K562 (cell line): ENCODE measurements around the gene SENP3. TPM values are rescaled to one million over a fixed set of nuclear protein-coding genes. Genes with fewer than 3 reads are reported as not detected.
A peak's percentile ranks its signal among the peaks of the same experiment; 100 is the strongest.

Experiments
- ATAC-seq: fragments of 200-7000 bp; cut with Tn5 transposase; 3 replicates; pipeline ENCODE4 v1.9.1; 2020; ENCODE audit warnings: moderate library complexity
- BruUV-seq: library from RNA; stranded (reverse); fragments of 400-500 nt; replicated peaks from 2 replicates; lab custom pipeline; 2021; lab: Mats Ljungman, UMichigan
- CTCF ChIA-PET: fragments of 300-600 bp; formaldehyde crosslinking; extraction: SDS; loops from one replicate; lab custom pipeline; 2021; ENCODE audit warnings: low intra/inter-chr PET ratio; lab: Yijun Ruan, JAX
- POLR2A ChIA-PET: fragments of 300-600, 350-650 bp; sonication (Branson Sonifier 250); formaldehyde crosslinking; extraction: SDS; loops from one replicate; lab custom pipeline; 2021; ENCODE audit warnings: antibody characterized with exemption, inconsistent platforms; lab: Yijun Ruan, JAX
- DNase-seq, 4 experiments: peaks; one replicate each; pipeline versions ENCODE4 v3.0.0 to v3.0.0-alpha.2; 2011 to 2018; ENCODE audit warnings: low spot score in 3 of 4, mixed read lengths in 3 of 4; ENCODE audit errors: extremely low read depth in 1 of 4
- FAIRE-seq: peaks from 2 replicates; lab custom pipeline; 2011; peaks lifted over from hg19 to GRCh38; lab: Jason Lieb, UNC
- H2AFZ ChIP-seq: 2 replicates; pipeline ENCODE4 v1.6.0; 2011; ENCODE audit warnings: low read depth, low read length, control low read depth, inconsistent platforms
- H3K27ac ChIP-seq: fragments of 200-600 bp; 3 replicates; pipeline ENCODE4 v1.8.0; 2011; ENCODE audit warnings: low read depth, mild to moderate bottlenecking, control low read depth, inconsistent platforms, low read length, moderate library complexity, mixed read lengths; ENCODE audit errors: extremely low read depth
- H3K27me3 ChIP-seq, 2 experiments: fragments of 300-600 bp in 1 of 2; 2 replicates in 1 of 2; 3 replicates in 1 of 2; pipeline versions ENCODE4 v1.6.0 to v1.8.0; 2011; ENCODE audit warnings: inconsistent platforms in 2 of 2, low read length in 2 of 2, mild to moderate bottlenecking in 1 of 2, mixed read lengths in 1 of 2, moderate library complexity in 1 of 2; ENCODE audit not compliant: control insufficient read depth in 2 of 2, insufficient read depth in 2 of 2
- H3K36me3 ChIP-seq: fragments of 300-600 bp; 3 replicates; pipeline ENCODE4 v1.8.0; 2011; ENCODE audit warnings: mild to moderate bottlenecking, low read length, inconsistent platforms; ENCODE audit not compliant: control insufficient read depth, insufficient read depth
- H3K4me1 ChIP-seq, 2 experiments: fragments of 200-600 bp in 1 of 2; replicated peaks in 1 of 2; 2 replicates in 1 of 2; 3 replicates in 1 of 2; pipeline versions ENCODE4 v1.5.1 to v1.8.0; 2011; ENCODE audit warnings: inconsistent platforms in 2 of 2, low read length in 2 of 2, mild to moderate bottlenecking in 1 of 2, mixed read lengths in 1 of 2, moderate library complexity in 1 of 2; ENCODE audit not compliant: control insufficient read depth in 2 of 2, insufficient read depth in 2 of 2
- H3K4me2 ChIP-seq: 2 replicates; pipeline ENCODE4 v1.6.1; 2011; ENCODE audit warnings: low read length, control low read depth, inconsistent platforms, mixed read lengths; ENCODE audit not compliant: insufficient read depth
- H3K4me3 ChIP-seq: fragments of 200-600 bp; sonication (generic), shearing (Covaris generic); 2 replicates; pipeline ENCODE4 v1.5.1; 2016; ENCODE audit warnings: control low read depth, inconsistent platforms
- H3K79me2 ChIP-seq: fragments of 200-600 bp; 3 replicates; pipeline ENCODE4 v1.8.0; 2011; ENCODE audit warnings: low read length, inconsistent platforms; ENCODE audit not compliant: control insufficient read depth, insufficient read depth
- H3K9ac ChIP-seq, 2 experiments: 2 replicates each; pipeline versions ENCODE4 v1.6.0 to v1.6.1; 2011; ENCODE audit warnings: low read depth in 2 of 2, low read length in 2 of 2, control low read depth in 1 of 2, inconsistent platforms in 1 of 2, mild to moderate bottlenecking in 1 of 2, mixed read lengths in 1 of 2; ENCODE audit not compliant: insufficient read depth in 1 of 2
- H3K9me1 ChIP-seq: one replicate; pipeline ENCODE4 v1.6.0; 2011; ENCODE audit warnings: inconsistent platforms, mild to moderate bottlenecking, low read length, moderate library complexity; ENCODE audit not compliant: control insufficient read depth, insufficient read depth
- H3K9me3 ChIP-seq: replicated peaks from 2 replicates; pipeline ENCODE4 v1.5.1; 2011; ENCODE audit warnings: low read depth, low read length, inconsistent platforms; ENCODE audit not compliant: control insufficient read depth, insufficient read depth
- H4K20me1 ChIP-seq: replicated peaks from 2 replicates; pipeline ENCODE4 v1.6.1; 2011; ENCODE audit warnings: low read length, inconsistent platforms, mixed read lengths; ENCODE audit not compliant: control insufficient read depth, insufficient read depth
- CHD2 ChIP-seq: IDR thresholded peaks from 2 replicates; pipeline ENCODE4 v1.6.1; 2011; ENCODE audit warnings: low read depth, low read length
- HDGF ChIP-seq: fragments of 450-650 bp; IDR thresholded peaks from 2 replicates; pipeline ENCODE4 v1.6.1; 2016
- HNRNPLL ChIP-seq: fragments of 200-400 bp; formaldehyde crosslinking; IDR thresholded peaks from 2 replicates; pipeline ENCODE4 v1.6.1; 2017; ENCODE audit warnings: low read length, low read depth, mild to moderate bottlenecking; ENCODE audit not compliant: poor library complexity, severe bottlenecking
- MAFG ChIP-seq: fragments of 450-650 bp; conservative IDR thresholded peaks from 2 replicates; pipeline ENCODE4 v1.6.1; 2016; ENCODE audit warnings: missing genetic modification characterization, missing compliant biosample characterization
- NCOR1 ChIP-seq: fragments of 450-650 bp; IDR thresholded peaks from 2 replicates; pipeline ENCODE4 v1.6.1; 2016; ENCODE audit warnings: mild to moderate bottlenecking, moderate library complexity
- ZNF23 ChIP-seq: fragments of 250-450 bp; sonication (Bioruptor Pico); IDR thresholded peaks from 2 replicates; pipeline ENCODE4 v1.4.0; 2020; ENCODE audit warnings: mild to moderate bottlenecking
- WGBS: fragments of 100-300 bp; shearing (Covaris generic); methylation state at CpG from one replicate; pipeline ENCODE4 v1.1.6; 2016; ENCODE audit warnings: low coverage, mixed read lengths; ENCODE audit not compliant: insufficient coverage; ENCODE audit errors: missing lambda C conversion rate; 5-methylcytosine and 5-hydroxymethylcytosine counted together
- in situ Hi-C: fragments of 300-500 bp; cut with MboI; formaldehyde crosslinking; loops from 4 replicates; pipeline ENCODE4 v1.15.0; 2018; ENCODE audit warnings: inconsistent platforms, mixed read lengths
- intact Hi-C: fragments of 100-400 bp; cut with micrococcal nuclease; formaldehyde crosslinking; loops from 2 replicates; pipeline ENCODE4 v1.14.2; 2022
- polyA plus RNA-seq, 8 experiments: library from polyadenylated mRNA; depleted of rRNA in 4 of 8; stranded (reverse) in 5 of 8; unstranded in 3 of 8; fragments of >200 nt; fragmentation: Nextera tagmentation in 2 of 8; fragmentation: Illumina TruSeq in 1 of 8; extraction: Ambion mirVana in 2 of 8; extraction: Trizol in 1 of 8; gene quantifications; 2 replicates each; pipeline versions ENCODE4 v1.2.1 to v1.2.3, GENCODE V29; 2011 to 2014; ENCODE audit warnings: inconsistent platforms in 1 of 8, missing spikeins in 1 of 8
- total RNA-seq, 7 experiments: library from RNA; depleted of rRNA in 6 of 7; stranded (reverse); fragments of >200 nt in 6 of 7; fragmentation: Illumina TruSeq in 2 of 7; extraction: Trizol in 2 of 7; gene quantifications; 2 replicates each; pipeline versions ENCODE4 v1.2.1 to v1.2.3, GENCODE V29; 2011 to 2021; ENCODE audit warnings: low replicate concordance in 1 of 7
- TF ChIP-seq, protein P1 (sequence below): sonication (generic); formaldehyde crosslinking; IDR thresholded peaks from 2 replicates; pipeline ENCODE4 v1.8.0; 2022; ENCODE audit warnings: mild to moderate bottlenecking, missing genetic modification reagents
- TF ChIP-seq, protein P2 (sequence below): IDR thresholded peaks from 2 replicates; pipeline ENCODE4 v1.6.1; 2011; ENCODE audit warnings: borderline replicate concordance, low read depth, mild to moderate bottlenecking, moderate library complexity, low read length; ENCODE audit not compliant: insufficient read depth, poor library complexity, severe bottlenecking
- TF ChIP-seq, protein P3 (sequence below), 2 experiments: fragments of 450-650 bp; IDR thresholded peaks; 2 replicates each; pipeline ENCODE4 v1.6.1; 2016

SENP3 gene
- total and polyA plus RNA-seq, 9 of the 15 experiments (the other 6 are each of a cell fraction or from before 2014, with no cell fraction given), result 0.63 to 102 (median 78.8) TPM

DNA sequence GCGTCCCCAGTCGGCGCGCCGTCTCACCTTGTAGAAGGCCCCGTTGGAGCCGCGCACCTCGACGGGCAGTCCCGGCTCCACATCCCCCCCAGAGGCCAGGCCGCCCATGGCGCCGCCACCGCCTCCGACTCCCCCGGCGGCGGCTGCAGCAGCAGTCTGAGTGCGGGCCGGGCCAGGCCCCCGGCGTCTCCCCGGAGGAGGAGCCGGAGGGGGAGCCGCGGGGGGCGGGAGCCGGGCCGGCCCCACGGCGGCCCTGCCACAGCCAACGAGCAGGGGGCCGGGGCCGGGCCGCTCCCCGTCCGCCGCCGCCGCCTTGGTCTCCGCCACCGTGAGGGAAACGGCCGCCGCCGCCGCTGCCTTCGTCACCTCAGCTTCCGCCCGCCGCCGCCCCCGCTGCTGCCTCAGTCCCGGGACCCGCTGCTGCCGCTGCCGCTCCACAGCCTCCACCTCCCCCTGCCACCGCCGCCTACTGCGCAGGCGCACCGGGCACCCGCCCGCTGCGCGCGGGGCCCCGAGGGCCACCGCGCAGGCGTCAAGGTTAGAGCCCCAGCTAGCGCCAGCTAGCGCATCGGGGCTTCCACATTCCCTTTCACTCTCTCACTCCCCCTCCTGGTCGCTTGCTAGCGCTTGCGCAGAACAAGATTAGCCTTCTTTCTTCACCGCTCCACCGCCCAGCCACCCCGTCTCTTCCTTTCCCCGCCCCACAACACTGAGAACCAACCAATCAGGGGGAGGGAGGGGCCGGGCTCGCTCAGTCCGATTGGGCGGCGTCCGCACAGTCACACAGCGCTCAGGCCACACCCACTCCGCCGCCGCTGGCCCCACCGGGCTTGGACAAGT lies 52.9 kb downstream of the SENP3 start, which contains the start of gene FXR2:
FXR2 (minus strand) TSS at position 473 of the 840 bp plus-strand sequence; CDS start at position 108, 365 bp downstream.
- Histone ChIP-seq H3K27ac (peak within 1 kb of the TSS; percentile 80), H3K79me2 (peaks cover 44% of the 10 kb centered on the region), H4K20me1 (no peaks in the 10 kb centered on the region; the same call in 1 of the 2 replicates), H3K36me3 (peaks cover 11% of the 10 kb centered on the region; the same call in 2 of the 3 replicates), H3K4me3 (peak within 1 kb of the TSS; percentile 81), H3K4me1 (peaks cover 16 to 27% of the 10 kb centered on the region in 2 experiments; a peak in 4 of 5 replicates), H3K9ac (peak within 1 kb of the TSS; percentile 80 to 96), H3K27me3 (no peaks in the 10 kb centered on the region), H3K4me2 (peak within 1 kb of the TSS; percentile 82), H2AFZ (peak within 1 kb of the TSS; percentile 97), H3K9me3 (no peaks in the 10 kb centered on the region), H3K9me1 (peaks cover 6% of the 10 kb centered on the region)
- intact Hi-C loops, result loop anchor here (5.0 kb wide), 1 partner anchor 32 kb away; the partner anchor contains the start of gene MPDU1
- 4% methylated on average over 13 of the region's 93 CpGs for WGBS
- peak; percentile 97 for FAIRE-seq
- in situ Hi-C loops, result no loop called here
- DNase-seq, result peak; percentile 95 to 99 (median 96)
- POLR2A ChIA-PET, result interaction anchor here (0.6 to 4.0 kb wide), 9 partner anchors 10 to 1150 kb away, joined by 3 to 28 read pairs (median 3); partner anchors contain the start of genes MPDU1, SAT2 and TP53
- no TSS peak for BruUV-seq
- CTCF ChIA-PET, result interaction anchor here (0.5 to 0.6 kb wide), 2 partner anchors 18 to 107 kb away, joined by 3 to 4 read pairs; no protein-coding TSS in a partner anchor
- peak; percentile 98 for ATAC-seq
- TF ChIP-seq MAFG (tag) (no peak), ZNF23 (CRISPR knock-in tag) (no peak), CHD2 (0 out of 2 replicates have a peak, but pooled peaks have one; percentile 14), HNRNPLL (no peak), HDGF (peak; percentile 56; the same call in 1 of the 2 replicates), NCOR1 (no peak)
- TF ChIP-seq, protein P1, sequence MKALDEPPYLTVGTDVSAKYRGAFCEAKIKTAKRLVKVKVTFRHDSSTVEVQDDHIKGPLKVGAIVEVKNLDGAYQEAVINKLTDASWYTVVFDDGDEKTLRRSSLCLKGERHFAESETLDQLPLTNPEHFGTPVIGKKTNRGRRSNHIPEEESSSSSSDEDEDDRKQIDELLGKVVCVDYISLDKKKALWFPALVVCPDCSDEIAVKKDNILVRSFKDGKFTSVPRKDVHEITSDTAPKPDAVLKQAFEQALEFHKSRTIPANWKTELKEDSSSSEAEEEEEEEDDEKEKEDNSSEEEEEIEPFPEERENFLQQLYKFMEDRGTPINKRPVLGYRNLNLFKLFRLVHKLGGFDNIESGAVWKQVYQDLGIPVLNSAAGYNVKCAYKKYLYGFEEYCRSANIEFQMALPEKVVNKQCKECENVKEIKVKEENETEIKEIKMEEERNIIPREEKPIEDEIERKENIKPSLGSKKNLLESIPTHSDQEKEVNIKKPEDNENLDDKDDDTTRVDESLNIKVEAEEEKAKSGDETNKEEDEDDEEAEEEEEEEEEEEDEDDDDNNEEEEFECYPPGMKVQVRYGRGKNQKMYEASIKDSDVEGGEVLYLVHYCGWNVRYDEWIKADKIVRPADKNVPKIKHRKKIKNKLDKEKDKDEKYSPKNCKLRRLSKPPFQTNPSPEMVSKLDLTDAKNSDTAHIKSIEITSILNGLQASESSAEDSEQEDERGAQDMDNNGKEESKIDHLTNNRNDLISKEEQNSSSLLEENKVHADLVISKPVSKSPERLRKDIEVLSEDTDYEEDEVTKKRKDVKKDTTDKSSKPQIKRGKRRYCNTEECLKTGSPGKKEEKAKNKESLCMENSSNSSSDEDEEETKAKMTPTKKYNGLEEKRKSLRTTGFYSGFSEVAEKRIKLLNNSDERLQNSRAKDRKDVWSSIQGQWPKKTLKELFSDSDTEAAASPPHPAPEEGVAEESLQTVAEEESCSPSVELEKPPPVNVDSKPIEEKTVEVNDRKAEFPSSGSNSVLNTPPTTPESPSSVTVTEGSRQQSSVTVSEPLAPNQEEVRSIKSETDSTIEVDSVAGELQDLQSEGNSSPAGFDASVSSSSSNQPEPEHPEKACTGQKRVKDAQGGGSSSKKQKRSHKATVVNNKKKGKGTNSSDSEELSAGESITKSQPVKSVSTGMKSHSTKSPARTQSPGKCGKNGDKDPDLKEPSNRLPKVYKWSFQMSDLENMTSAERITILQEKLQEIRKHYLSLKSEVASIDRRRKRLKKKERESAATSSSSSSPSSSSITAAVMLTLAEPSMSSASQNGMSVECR, result 0 out of 2 replicates have a peak, but pooled peaks have one; percentile 28
- TF ChIP-seq, protein P2, sequence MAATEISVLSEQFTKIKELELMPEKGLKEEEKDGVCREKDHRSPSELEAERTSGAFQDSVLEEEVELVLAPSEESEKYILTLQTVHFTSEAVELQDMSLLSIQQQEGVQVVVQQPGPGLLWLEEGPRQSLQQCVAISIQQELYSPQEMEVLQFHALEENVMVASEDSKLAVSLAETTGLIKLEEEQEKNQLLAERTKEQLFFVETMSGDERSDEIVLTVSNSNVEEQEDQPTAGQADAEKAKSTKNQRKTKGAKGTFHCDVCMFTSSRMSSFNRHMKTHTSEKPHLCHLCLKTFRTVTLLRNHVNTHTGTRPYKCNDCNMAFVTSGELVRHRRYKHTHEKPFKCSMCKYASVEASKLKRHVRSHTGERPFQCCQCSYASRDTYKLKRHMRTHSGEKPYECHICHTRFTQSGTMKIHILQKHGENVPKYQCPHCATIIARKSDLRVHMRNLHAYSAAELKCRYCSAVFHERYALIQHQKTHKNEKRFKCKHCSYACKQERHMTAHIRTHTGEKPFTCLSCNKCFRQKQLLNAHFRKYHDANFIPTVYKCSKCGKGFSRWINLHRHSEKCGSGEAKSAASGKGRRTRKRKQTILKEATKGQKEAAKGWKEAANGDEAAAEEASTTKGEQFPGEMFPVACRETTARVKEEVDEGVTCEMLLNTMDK, result peak; percentile 80
- TF ChIP-seq, protein P3, sequence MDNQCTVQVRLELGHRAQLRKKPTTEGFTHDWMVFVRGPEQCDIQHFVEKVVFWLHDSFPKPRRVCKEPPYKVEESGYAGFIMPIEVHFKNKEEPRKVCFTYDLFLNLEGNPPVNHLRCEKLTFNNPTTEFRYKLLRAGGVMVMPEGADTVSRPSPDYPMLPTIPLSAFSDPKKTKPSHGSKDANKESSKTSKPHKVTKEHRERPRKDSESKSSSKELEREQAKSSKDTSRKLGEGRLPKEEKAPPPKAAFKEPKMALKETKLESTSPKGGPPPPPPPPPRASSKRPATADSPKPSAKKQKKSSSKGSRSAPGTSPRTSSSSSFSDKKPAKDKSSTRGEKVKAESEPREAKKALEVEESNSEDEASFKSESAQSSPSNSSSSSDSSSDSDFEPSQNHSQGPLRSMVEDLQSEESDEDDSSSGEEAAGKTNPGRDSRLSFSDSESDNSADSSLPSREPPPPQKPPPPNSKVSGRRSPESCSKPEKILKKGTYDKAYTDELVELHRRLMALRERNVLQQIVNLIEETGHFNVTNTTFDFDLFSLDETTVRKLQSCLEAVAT (IDR thresholded peaks at IDR 0.05), result no peak
